ENCODE measurements around the gene RAB8B. TPM values are rescaled to one million over a fixed set of nuclear protein-coding genes. Genes with fewer than 3 reads are reported as not detected.
A peak's percentile ranks its signal among the peaks of the same experiment; 100 is the strongest.

Gene RAB8B
- total RNA-seq, 2 donors from 2014 or later, result 21.9 to 28.8 TPM

GRCh38 chr15:63226155-63226883 is 36.9 kb downstream of the RAB8B start:
- H3K9me3 Mint-ChIP-seq, result no peaks in the 10 kb centered on the region
- H3K36me3 Mint-ChIP-seq (ENCODE audit: low read depth), result no peaks in the 10 kb centered on the region
- TF ChIP-seq CTCF (conservative IDR thresholded peaks at IDR 0.05), result no peak
- Histone ChIP-seq H3K4me3 (ENCODE audit: low read length) (no peak overlapping the region), H3K9ac (ENCODE audit: extremely low read depth, low read length, poor library complexity, severe bottlenecking) (no peak overlapping the region), H3K36me3 (ENCODE audit: control insufficient read depth, insufficient read depth, low read length) (no peaks in the 10 kb centered on the region), H3K4me1 (ENCODE audit: control insufficient read depth, insufficient read depth, low read length) (no peaks in the 10 kb centered on the region), H3K27me3 (ENCODE audit: control insufficient read depth, insufficient read depth, low read length, poor library complexity, severe bottlenecking) (no peaks in the 10 kb centered on the region), H3K27ac (ENCODE audit: low read depth, low read length) (no peak overlapping the region), H3K9me3 (ENCODE audit: control insufficient read depth, low read length) (no peaks in the 10 kb centered on the region)
- no peak for DNase-seq
- no peak overlapping the region for H3K4me3 Mint-ChIP-seq
- no peak overlapping the region for H3K27ac Mint-ChIP-seq
- H3K4me1 Mint-ChIP-seq, result peaks cover 15% of the 10 kb centered on the region
- H3K27me3 Mint-ChIP-seq (ENCODE audit: insufficient read depth), result no peaks in the 10 kb centered on the region
- 91 to 100% methylated on average over 1 to 6 of the region's 6 CpGs for WGBS, 2 experiments (ENCODE audit: insufficient coverage in 1 of 2, insufficient read length in 1 of 2)

GRCh38 chr15:63226966-63227401 is 37.6 kb downstream of the RAB8B start:
- WGBS, 2 experiments (ENCODE audit: insufficient coverage in 1 of 2, insufficient read length in 1 of 2), result 84 to 90% methylated on average over 2 to 3 of the region's 3 CpGs
- Mint-ChIP-seq H3K36me3 (ENCODE audit: low read depth) (no peaks in the 10 kb centered on the region), H3K27ac (no peak overlapping the region), H3K27me3 (ENCODE audit: insufficient read depth) (no peaks in the 10 kb centered on the region), H3K4me1 (peaks cover 17% of the 10 kb centered on the region), H3K4me3 (no peak overlapping the region), H3K9me3 (no peaks in the 10 kb centered on the region)
- H3K4me1 ChIP-seq (ENCODE audit: control insufficient read depth, insufficient read depth, low read length), result no peaks in the 10 kb centered on the region
- H3K4me3 ChIP-seq (ENCODE audit: low read length), result no peak overlapping the region
- DNase-seq, result no peak
- H3K9me3 ChIP-seq (ENCODE audit: control insufficient read depth, low read length), result no peaks in the 10 kb centered on the region
- no peaks in the 10 kb centered on the region for H3K27me3 ChIP-seq (ENCODE audit: control insufficient read depth, insufficient read depth, low read length, poor library complexity, severe bottlenecking)
- no peak for TF ChIP-seq CTCF (conservative IDR thresholded peaks at IDR 0.05)
- H3K27ac ChIP-seq (ENCODE audit: low read depth, low read length), result no peak overlapping the region
- H3K9ac ChIP-seq (ENCODE audit: extremely low read depth, low read length, poor library complexity, severe bottlenecking), result no peak overlapping the region
- H3K36me3 ChIP-seq (ENCODE audit: control insufficient read depth, insufficient read depth, low read length), result no peaks in the 10 kb centered on the region

- Histone ChIP-seq H3K36me3 (ENCODE audit: control insufficient read depth, insufficient read depth, low read length) (no peaks in the 10 kb centered on the region), H3K9ac (ENCODE audit: extremely low read depth, low read length, poor library complexity, severe bottlenecking) (no peak overlapping the region), H3K4me3 (ENCODE audit: low read length) (no peak overlapping the region), H3K4me1 (ENCODE audit: control insufficient read depth, insufficient read depth, low read length) (no peaks in the 10 kb centered on the region), H3K27ac (ENCODE audit: low read depth, low read length) (no peak overlapping the region), H3K9me3 (ENCODE audit: control insufficient read depth, low read length) (no peaks in the 10 kb centered on the region), H3K27me3 (ENCODE audit: control insufficient read depth, insufficient read depth, low read length, poor library complexity, severe bottlenecking) (no peaks in the 10 kb centered on the region)
- no peaks in the 10 kb centered on the region for H3K9me3 Mint-ChIP-seq
- WGBS, 2 experiments (ENCODE audit: insufficient coverage in 1 of 2, insufficient read length in 1 of 2), result 96 to 100% methylated on average over 2 of the region's 2 CpGs
- no peak overlapping the region for H3K4me3 Mint-ChIP-seq
- H3K4me1 Mint-ChIP-seq, result peaks cover 14% of the 10 kb centered on the region
- peak overlapping the region; percentile 17 for H3K27ac Mint-ChIP-seq
- H3K36me3 Mint-ChIP-seq (ENCODE audit: low read depth), result no peaks in the 10 kb centered on the region
- TF ChIP-seq CTCF (conservative IDR thresholded peaks at IDR 0.05), result no peak
- DNase-seq, result no peak
- no peaks in the 10 kb centered on the region for H3K27me3 Mint-ChIP-seq (ENCODE audit: insufficient read depth)
Observed at GRCh38 chr15:63227689-63228088, 38.3 kb downstream of the RAB8B start.
